HUES64 (cell line): ENCODE data around the gene PSMC1.
A peak's percentile ranks its signal among the peaks of the same experiment; 100 is the strongest.

Experiments
- H3K27ac ChIP-seq: 2 replicates; pipeline ENCODE4 v1.7.0; 2013; ENCODE audit warnings: low read depth, low read length, inconsistent platforms
- H3K27me3 ChIP-seq: 2 replicates; pipeline ENCODE4 v1.6.1; 2013; ENCODE audit warnings: mild to moderate bottlenecking, low read length; ENCODE audit not compliant: insufficient read depth
- H3K36me3 ChIP-seq: 2 replicates; pipeline ENCODE4 v1.6.1; 2013; ENCODE audit warnings: mild to moderate bottlenecking, low read length; ENCODE audit not compliant: insufficient read depth
- H3K4me1 ChIP-seq: 2 replicates; pipeline ENCODE4 v1.6.1; 2013; ENCODE audit warnings: mild to moderate bottlenecking, low read length, moderate library complexity; ENCODE audit not compliant: insufficient read depth
- H3K4me3 ChIP-seq: 2 replicates; pipeline ENCODE4 v1.5.1; 2013; ENCODE audit warnings: mild to moderate bottlenecking, low read length, moderate library complexity
- H3K9ac ChIP-seq: 2 replicates; pipeline ENCODE4 v1.6.1; 2013; ENCODE audit warnings: mild to moderate bottlenecking, low read depth, low read length
- H3K9me3 ChIP-seq: 2 replicates; pipeline ENCODE4 v1.6.1; 2013; ENCODE audit warnings: low read depth, low read length; ENCODE audit not compliant: insufficient read depth
- WGBS: fragments of 150-250, 120-280 bp; methylation state at CpG from one replicate; pipeline ENCODE4 v1.1.7; 2013; ENCODE audit warnings: missing lambda C conversion rate; 5-methylcytosine and 5-hydroxymethylcytosine counted together

The PSMC1 gene

DNA sequence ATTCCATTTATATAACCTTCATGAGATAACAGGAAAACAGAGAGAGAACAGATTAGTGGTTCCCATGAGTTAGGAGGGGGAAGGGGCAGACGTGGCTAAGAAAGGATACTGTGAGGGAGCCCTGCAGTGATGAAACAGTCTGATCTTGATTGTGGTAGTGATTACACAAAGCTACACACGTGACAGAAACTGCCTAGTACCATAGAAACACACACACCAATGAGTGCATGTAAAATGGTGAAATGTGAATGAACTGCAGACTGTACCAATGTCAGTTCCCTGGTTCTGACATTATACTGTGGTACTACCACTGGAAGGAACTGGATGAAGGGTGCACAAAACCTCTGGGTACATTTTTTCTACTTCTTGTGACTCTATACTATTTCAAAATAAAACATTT is 38.5 kb downstream of the PSMC1 start:
- no peak overlapping the region for H3K27ac ChIP-seq

DNA sequence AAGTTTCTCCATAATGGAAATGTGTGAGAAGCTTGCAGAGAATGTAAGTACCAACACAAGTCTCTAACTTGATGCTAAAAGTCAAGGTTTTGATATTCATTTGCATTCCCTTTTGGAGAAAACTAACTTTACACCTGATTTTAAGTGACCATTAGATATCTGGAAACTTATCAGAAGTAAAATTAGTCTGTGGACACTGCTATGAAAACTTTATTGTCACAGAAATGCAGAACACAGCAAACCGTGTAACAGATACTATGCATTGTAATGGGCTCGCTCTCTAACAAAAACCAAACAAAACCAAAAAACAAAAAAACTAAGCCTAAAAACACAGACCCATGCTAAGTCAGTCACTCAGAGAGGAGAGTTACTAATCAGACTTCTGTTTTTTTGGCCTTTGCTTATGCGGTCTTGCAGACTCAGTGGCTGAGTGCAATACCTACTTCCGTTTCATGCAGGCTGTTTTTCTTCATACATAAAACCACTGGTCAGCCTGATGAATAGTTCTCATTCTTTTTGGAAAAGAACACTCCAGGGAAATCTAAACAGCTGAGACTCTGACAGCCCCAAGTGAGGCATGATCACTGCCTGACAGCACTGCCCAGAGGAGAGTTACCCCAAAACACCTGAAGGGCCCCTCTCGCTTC is 39.6 kb downstream of the PSMC1 start:
- Histone ChIP-seq H3K27ac (no peak overlapping the region), H3K9ac (no peak overlapping the region), H3K4me3 (no peak overlapping the region), H3K27me3 (no peaks in the 10 kb centered on the region), H3K9me3 (no peaks in the 10 kb centered on the region), H3K36me3 (peaks cover 72% of the 10 kb centered on the region), H3K4me1 (peaks cover 4% of the 10 kb centered on the region)
- WGBS, result 96% methylated on average over 5 of the region's 5 CpGs

More for the DNA sequence above, 38.5 kb downstream of the PSMC1 start:
- Histone ChIP-seq H3K4me3 (no peak overlapping the region), H3K4me1 (peaks cover 10% of the 10 kb centered on the region), H3K9ac (no peak overlapping the region), H3K27me3 (no peaks in the 10 kb centered on the region), H3K9me3 (no peaks in the 10 kb centered on the region), H3K36me3 (peaks cover 72% of the 10 kb centered on the region)
- 95% methylated on average over 2 of the region's 2 CpGs for WGBS

DNA sequence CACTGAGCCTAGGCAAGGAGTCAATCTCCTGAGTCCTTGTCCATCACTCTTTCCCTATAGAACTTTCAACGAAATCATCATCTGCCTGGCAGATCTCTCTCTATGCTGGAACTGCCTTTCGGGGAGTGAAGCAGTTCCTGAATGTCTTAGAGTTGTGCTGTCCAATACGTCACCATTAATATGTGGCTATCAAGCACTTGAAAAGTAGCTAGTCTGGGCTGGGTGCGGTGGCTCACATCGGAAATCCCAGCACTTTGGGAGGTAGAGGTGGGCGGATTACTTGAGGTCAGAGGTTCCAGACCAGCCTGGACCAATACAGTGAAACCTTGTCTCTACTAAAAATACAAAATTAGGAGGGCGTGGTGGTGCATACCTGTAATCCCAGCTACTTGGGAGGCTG is 40.3 kb downstream of the PSMC1 start:
- WGBS, result 92% methylated on average over 7 of the region's 7 CpGs
- no peaks in the 10 kb centered on the region for H3K27me3 ChIP-seq
- peaks cover 75% of the 10 kb centered on the region for H3K36me3 ChIP-seq
- no peak overlapping the region for H3K4me3 ChIP-seq
- H3K9me3 ChIP-seq, result no peaks in the 10 kb centered on the region
- no peak overlapping the region for H3K27ac ChIP-seq
- H3K9ac ChIP-seq, result no peak overlapping the region
- 0 out of 2 replicates have a peak, but pooled peaks cover 3% of the 10 kb centered on the region for H3K4me1 ChIP-seq

DNA sequence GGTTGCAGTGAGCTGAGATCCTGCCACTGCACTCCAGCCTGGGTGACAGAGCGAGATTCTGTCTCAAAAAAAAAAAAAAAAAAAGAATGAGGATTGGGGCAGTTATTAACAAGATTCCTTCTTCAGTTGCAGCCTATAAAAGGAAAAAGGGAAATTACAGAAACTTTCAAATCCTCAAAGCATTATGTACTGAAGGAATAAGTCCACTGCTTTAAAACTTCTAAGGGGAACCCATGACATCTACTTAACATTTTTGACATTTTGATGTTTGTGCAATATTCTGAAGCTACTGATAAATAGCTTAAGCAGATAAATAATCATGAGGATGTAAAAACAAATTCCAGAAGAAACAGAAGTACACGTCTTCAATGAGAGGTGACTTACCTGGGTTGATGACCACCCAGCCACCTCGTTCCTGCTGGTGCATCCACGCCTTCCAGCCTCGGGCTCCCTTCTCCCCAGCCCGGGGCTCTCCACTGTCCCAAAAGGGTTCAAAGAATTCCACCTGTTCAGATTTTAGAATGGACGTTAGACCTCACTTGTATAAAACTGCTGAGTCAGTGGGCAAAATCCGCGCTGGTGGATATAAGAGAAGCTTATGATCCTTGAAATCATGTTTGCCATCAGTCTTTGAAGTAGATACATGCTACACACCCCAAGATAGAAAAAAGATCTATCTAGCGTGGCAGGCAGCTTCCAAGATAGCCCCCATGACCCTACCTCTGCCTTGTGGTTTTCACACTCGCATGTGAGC is 41.7 kb downstream of the PSMC1 start:
- peaks cover 17% of the 10 kb centered on the region for H3K4me1 ChIP-seq
- peaks cover 71% of the 10 kb centered on the region for H3K36me3 ChIP-seq
- H3K27ac ChIP-seq, result no peak overlapping the region
- H3K9me3 ChIP-seq, result no peaks in the 10 kb centered on the region
- whole genome bisulfite sequencing, result 93% methylated on average over 11 of the region's 11 CpGs
- H3K9ac ChIP-seq, result no peak overlapping the region
- H3K4me3 ChIP-seq, result no peak overlapping the region
- no peaks in the 10 kb centered on the region for H3K27me3 ChIP-seq

DNA sequence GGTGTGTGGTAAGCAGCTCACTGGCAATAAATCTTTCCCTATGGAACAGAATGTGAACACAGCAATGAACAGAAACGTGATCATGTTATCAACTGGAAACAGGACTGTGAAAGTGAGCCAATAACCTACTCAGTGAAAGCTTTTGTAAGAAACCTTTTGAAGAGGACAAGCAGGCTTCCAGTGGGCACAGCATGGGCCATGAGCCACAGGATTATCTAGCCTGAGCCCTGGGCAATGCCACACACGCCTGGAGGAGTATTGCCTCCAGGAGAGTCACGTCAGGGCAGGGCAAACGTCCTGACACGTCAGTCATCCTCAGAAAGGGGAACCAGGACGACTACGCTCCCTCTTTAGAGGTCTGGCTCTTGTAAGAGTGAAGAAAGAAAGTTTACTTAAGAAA is 43.1 kb downstream of the PSMC1 start:
- no peak overlapping the region for H3K4me3 ChIP-seq
- no peak overlapping the region for H3K27ac ChIP-seq
- H3K27me3 ChIP-seq, result no peaks in the 10 kb centered on the region
- peaks cover 71% of the 10 kb centered on the region for H3K36me3 ChIP-seq
- H3K4me1 ChIP-seq, result peaks cover 31% of the 10 kb centered on the region
- 81% methylated on average over 7 of the region's 7 CpGs for WGBS
- no peak overlapping the region for H3K9ac ChIP-seq
- H3K9me3 ChIP-seq, result no peaks in the 10 kb centered on the region

DNA sequence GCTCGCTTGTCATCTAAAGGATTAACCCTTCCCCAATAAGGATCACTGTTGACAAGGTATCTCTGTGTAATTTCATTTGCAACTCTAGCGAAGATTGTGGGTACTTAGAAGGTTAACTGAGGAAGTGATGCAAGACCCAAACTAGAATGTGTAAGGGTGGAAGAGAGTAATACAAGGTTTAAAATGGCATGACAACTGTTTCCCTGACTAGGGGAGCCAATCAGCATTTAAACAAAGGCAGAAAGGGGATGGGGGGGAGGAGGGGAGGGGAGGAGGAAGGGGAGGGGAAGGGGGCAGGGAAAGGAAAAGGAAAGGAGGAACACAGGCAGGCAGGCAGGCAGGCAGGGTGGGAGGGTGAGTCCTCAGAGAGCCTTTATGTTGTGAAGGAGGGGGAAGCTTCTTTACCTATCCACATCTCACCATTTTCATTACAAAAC is 44.3 kb downstream of the PSMC1 start:
- Histone ChIP-seq H3K9me3 (no peaks in the 10 kb centered on the region), H3K4me1 (peaks cover 32% of the 10 kb centered on the region), H3K36me3 (peaks cover 60% of the 10 kb centered on the region), H3K27ac (no peak overlapping the region), H3K4me3 (no peak overlapping the region), H3K9ac (no peak overlapping the region), H3K27me3 (no peaks in the 10 kb centered on the region)
- 98% methylated on average over 2 of the region's 2 CpGs for WGBS

DNA sequence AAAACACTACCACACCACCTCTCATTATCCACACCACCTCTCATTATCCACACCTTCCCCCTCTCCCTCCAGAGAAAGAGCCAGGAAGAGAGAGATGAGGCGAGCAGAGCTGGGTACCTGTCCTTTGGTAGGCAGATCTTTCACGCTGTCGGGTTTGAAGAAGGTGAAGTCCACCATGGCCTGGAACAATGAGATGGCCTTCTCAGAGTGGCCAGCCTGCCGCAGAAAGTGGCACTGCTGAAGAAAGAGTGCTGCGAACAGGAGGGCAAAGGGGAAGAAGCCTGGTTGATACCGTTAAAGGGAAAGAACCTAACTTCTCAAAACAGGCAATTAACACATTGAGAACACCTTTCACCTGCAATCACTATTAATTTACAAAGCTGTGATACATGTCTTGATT is 44.8 kb downstream of the PSMC1 start:
- WGBS, result 86% methylated on average over 6 of the region's 6 CpGs
- H3K27ac ChIP-seq, result no peak overlapping the region
- H3K9ac ChIP-seq, result no peak overlapping the region
- H3K4me1 ChIP-seq, result peaks cover 32% of the 10 kb centered on the region
- H3K36me3 ChIP-seq, result peaks cover 55% of the 10 kb centered on the region
- no peaks in the 10 kb centered on the region for H3K27me3 ChIP-seq
- no peak overlapping the region for H3K4me3 ChIP-seq
- no peaks in the 10 kb centered on the region for H3K9me3 ChIP-seq

DNA sequence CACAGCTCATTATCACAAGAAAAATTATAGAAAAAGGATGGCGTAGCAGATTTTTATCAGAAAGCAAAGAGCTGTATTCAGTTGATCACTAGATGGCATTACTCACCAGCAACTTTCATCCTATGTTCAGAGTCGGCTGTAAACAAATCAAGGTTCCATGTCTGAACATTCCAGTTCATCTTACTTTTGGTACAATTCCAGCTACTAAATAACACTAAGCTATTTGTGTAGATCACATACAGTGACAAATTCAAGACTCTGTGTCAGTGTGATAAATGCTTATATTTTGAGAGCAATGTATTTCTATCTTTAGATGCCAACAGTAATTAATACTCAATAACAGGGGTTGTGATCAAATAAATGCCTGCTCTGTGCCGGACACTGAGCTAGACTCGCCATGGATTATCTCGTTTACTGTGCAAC is 45.3 kb downstream of the PSMC1 start:
- WGBS, result 92% methylated on average over 5 of the region's 5 CpGs
- no peak overlapping the region for H3K9ac ChIP-seq
- peaks cover 32% of the 10 kb centered on the region for H3K4me1 ChIP-seq
- H3K27me3 ChIP-seq, result no peaks in the 10 kb centered on the region
- no peaks in the 10 kb centered on the region for H3K9me3 ChIP-seq
- no peak overlapping the region for H3K27ac ChIP-seq
- H3K4me3 ChIP-seq, result no peak overlapping the region
- H3K36me3 ChIP-seq, result peaks cover 50% of the 10 kb centered on the region

DNA sequence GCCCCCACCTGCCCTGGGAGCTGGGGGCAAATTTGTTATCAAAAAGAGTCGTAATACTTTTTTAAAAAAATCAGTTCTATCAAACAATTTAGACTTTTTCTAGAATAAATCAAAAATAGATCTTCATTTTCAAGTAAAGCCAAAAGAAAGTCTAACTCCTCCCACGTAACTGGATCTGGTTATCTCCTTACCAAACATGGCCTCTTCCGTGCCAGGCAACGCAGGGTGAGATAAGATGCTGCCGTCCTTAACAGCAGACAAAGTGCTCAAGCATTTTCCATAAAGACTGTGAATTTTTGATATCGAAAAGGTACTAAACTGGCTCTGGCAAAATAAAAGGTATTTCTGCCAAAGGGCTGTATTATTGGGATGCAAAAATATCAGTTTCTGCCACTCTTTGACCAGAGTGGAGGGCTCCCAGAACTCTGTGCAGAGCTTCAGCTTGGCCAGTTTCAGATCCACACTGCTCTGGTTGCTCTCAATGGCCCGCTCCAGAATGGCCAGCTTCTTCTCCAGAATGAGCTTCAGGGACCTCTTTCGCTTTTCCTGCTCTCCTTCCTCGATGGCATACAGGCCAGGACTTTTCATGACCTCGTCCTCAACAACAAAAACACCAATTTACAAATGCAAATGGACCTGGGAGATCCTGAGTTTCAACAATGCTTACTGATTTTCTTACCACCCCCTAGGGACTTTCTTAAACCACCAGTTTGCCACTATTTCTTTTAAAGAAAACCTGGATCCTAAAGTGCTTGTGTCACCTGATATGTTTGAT is 46.4 kb downstream of the PSMC1 start:
- WGBS, result 54% methylated on average over 10 of the region's 10 CpGs
- peaks cover 32% of the 10 kb centered on the region for H3K4me1 ChIP-seq
- no peaks in the 10 kb centered on the region for H3K27me3 ChIP-seq
- peak overlapping the region; percentile 78; the same call in 1 of the 2 replicates for H3K27ac ChIP-seq
- H3K4me3 ChIP-seq, result peak overlapping the region; percentile 11; the same call in 1 of the 2 replicates
- no peaks in the 10 kb centered on the region for H3K9me3 ChIP-seq
- H3K9ac ChIP-seq, result no peak overlapping the region; the same call in 1 of the 2 replicates
- peaks cover 47% of the 10 kb centered on the region for H3K36me3 ChIP-seq

DNA sequence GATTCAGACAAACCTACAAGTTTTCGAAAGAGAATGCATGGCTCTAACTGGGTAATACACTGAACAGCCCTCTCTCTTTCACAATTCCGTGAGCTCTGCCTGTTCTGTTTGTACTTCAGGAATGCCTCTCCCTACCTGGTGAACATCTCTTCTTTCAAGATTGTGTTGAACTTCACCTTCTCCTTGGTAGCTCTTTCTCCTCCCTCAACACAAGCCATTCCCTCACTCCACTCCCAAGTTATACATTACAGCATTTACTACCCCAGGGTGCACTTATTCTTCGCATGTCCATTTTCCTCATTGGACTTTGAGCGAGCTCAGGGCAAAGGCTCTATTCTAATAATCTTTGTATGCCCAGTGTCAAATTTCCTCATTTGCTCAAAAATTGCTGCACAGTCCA is 47.1 kb downstream of the PSMC1 start:
- Histone ChIP-seq H3K36me3 (peaks cover 43% of the 10 kb centered on the region), H3K9me3 (no peaks in the 10 kb centered on the region), H3K27ac (peak overlapping the region; percentile 77; the same call in 1 of the 2 replicates), H3K4me1 (peaks cover 32% of the 10 kb centered on the region), H3K9ac (no peak overlapping the region), H3K4me3 (no peak overlapping the region; the same call in 1 of the 2 replicates), H3K27me3 (no peaks in the 10 kb centered on the region)
- 86% methylated on average over 4 of the region's 4 CpGs for WGBS

DNA sequence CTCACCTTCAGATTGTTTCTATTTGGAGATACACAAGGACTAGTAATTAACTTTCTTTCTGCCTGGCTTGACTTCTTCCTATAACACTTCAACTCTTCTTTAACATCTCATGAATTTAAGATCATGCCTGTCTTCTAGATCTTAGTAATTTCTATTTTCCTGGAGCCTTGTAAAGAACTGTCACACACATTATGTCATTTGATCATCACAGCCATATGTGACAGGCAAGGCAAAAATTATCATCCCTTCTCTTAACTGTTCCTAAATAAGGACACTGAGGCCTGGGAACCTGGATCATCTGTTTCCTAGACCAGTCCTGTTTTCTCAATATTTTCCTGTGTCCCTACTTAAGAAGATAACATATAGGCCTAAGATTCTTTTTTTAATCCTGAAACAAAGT is 48.1 kb downstream of the PSMC1 start:
- Histone ChIP-seq H3K9me3 (no peaks in the 10 kb centered on the region), H3K36me3 (peaks cover 45% of the 10 kb centered on the region), H3K9ac (no peak overlapping the region), H3K4me3 (no peak overlapping the region), H3K4me1 (peaks cover 32% of the 10 kb centered on the region), H3K27ac (no peak overlapping the region), H3K27me3 (no peaks in the 10 kb centered on the region)
